HFFc6 (cell line): ENCODE data around the gene GRPEL1. TPM values are rescaled to one million over a fixed set of nuclear protein-coding genes. Genes with fewer than 3 reads are reported as not detected.
A peak's percentile ranks its signal among the peaks of the same experiment; 100 is the strongest.

ENCODE experiments used
- DNase-seq: peaks from one replicate; pipeline ENCODE4 v3.0.0-alpha.2; 2018
- H3K27ac Mint-ChIP-seq: 2 replicates; pipeline ENCODE4 v1.8.0; 2020; ENCODE audit warnings: mild to moderate bottlenecking, mixed read lengths
- H3K27me3 Mint-ChIP-seq: 2 replicates; pipeline ENCODE4 v1.8.0; 2021; ENCODE audit warnings: mild to moderate bottlenecking, moderate library complexity, mixed read lengths; ENCODE audit not compliant: insufficient read depth
- H3K36me3 Mint-ChIP-seq: 2 replicates; pipeline ENCODE4 v1.8.0; 2021; ENCODE audit warnings: low read depth, mixed read lengths
- H3K4me1 Mint-ChIP-seq: 2 replicates; pipeline ENCODE4 v1.8.0; 2020; ENCODE audit warnings: low read depth, mixed read lengths
- H3K4me3 Mint-ChIP-seq: 2 replicates; pipeline ENCODE4 v1.8.0; 2020; ENCODE audit warnings: mild to moderate bottlenecking, moderate library complexity, mixed read lengths
- H3K9me3 Mint-ChIP-seq: 2 replicates; pipeline ENCODE4 v1.8.0; 2020; ENCODE audit warnings: mild to moderate bottlenecking, mixed read lengths
- total RNA-seq, 6 experiments: library from RNA; stranded (reverse); fragmentation: NEBNext Ultra II Directional; extraction: Animal tissue kit (Norgen Biotek cat#: 25700); gene quantifications; 2 replicates in 1 of 6; 3 replicates in 5 of 6; pipeline ENCODE4 v1.2.3, GENCODE V29; 2021
- TF ChIP-seq, protein P1 (sequence below): fragments of 200-600 bp; sonication (generic); IDR thresholded peaks from 2 replicates; pipeline ENCODE4 v1.5.0; 2021; ENCODE audit warnings: antibody characterized with exemption, mild to moderate bottlenecking

The GRPEL1 gene
- total RNA-seq, 6 experiments from 2014 or later, result 43.1 to 62.1 (median 45.3) TPM

DNA sequence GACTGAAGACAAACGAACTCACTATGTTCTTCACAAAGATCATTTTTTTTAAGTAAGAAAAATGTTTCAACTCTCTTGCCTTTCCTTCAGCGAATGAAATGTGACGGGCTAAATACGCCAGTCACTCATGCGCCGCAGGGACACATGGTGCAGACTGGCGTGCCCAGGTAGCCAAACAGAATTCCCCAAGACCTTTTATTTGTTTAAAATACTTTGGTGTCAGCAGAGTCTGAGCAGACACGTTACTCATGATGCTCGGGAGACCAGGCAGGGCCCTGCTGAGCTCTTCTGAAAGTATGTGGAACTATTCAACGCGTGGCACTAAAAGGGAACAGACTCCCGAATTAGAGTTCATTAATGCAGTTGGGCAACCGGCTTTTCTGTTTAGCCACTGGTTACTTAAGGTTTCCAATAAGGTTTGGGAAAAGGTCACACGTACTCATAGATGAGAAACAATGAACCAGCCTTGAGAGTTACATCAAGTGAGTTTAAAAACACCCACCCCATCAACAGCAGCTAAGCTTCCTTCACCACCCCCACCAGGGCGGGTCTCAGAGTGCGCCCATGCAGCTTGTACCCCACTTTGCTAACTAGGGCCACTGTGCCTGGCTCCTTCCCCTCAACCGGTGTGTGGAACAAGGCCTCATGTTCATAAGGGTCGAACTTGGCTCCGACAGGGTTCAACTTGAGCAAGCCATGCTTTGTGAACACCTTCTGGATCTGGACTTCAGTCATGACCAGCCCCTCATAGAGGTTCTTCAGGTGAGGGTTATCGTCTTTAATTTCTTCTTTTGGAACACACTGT, 7.3 kb downstream of the GRPEL1 start:
- TF ChIP-seq, protein P1, sequence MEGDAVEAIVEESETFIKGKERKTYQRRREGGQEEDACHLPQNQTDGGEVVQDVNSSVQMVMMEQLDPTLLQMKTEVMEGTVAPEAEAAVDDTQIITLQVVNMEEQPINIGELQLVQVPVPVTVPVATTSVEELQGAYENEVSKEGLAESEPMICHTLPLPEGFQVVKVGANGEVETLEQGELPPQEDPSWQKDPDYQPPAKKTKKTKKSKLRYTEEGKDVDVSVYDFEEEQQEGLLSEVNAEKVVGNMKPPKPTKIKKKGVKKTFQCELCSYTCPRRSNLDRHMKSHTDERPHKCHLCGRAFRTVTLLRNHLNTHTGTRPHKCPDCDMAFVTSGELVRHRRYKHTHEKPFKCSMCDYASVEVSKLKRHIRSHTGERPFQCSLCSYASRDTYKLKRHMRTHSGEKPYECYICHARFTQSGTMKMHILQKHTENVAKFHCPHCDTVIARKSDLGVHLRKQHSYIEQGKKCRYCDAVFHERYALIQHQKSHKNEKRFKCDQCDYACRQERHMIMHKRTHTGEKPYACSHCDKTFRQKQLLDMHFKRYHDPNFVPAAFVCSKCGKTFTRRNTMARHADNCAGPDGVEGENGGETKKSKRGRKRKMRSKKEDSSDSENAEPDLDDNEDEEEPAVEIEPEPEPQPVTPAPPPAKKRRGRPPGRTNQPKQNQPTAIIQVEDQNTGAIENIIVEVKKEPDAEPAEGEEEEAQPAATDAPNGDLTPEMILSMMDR, result no peak
- Mint-ChIP-seq H3K27ac (no peak overlapping the region), H3K4me1 (peaks cover 3% of the 10 kb centered on the region), H3K36me3 (peaks cover 27% of the 10 kb centered on the region), H3K4me3 (no peak overlapping the region), H3K27me3 (no peaks in the 10 kb centered on the region; the same call in 1 of the 2 replicates), H3K9me3 (no peaks in the 10 kb centered on the region)
- DNase-seq, result no peak

DNA sequence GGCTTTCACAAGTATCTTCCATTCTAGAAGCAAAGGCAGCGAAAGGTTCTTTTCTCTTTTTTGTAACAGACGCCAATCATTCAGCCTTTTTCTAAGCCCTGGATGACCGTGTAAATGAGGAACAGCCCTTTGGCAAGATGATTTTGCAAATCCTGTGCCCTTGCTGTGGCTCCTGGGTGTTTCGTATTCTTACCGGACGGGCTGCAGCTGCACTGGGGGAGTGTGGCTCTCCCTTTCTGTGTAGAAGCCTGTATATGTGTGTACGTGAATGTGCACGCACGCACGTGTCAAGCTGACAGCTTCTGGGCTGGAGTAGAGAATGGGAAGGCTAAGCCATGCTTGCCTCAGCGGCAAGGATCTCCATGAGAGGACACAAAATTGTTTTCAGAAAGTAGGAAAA, 8.2 kb downstream of the GRPEL1 start:
- TF ChIP-seq, protein P1, result no peak
- H3K4me1 Mint-ChIP-seq, result peaks cover 8% of the 10 kb centered on the region
- no peaks in the 10 kb centered on the region for H3K9me3 Mint-ChIP-seq
- H3K27ac Mint-ChIP-seq, result no peak overlapping the region
- H3K36me3 Mint-ChIP-seq, result peaks cover 33% of the 10 kb centered on the region
- no peak for DNase-seq
- no peaks in the 10 kb centered on the region; the same call in 1 of the 2 replicates for H3K27me3 Mint-ChIP-seq
- no peak overlapping the region for H3K4me3 Mint-ChIP-seq

DNA sequence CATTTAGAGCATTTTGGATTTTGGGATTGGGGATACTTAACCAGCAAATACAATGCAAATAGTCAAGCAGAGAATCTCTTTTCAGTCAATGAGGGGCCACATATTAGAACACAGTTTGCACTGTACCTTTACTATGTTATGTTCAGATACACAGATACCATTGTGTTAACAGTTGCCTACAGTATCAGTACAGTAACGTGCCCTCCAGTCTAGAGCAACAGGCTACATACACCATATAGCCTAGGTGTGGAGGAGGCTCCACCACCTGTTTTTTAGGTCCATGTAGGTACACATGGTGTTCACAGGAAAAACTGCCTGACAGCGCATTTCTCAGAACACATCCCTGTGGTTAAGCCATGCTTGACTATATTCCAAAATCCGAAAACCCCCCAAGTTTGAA, 9.1 kb downstream of the GRPEL1 start:
- peaks cover 38% of the 10 kb centered on the region for H3K36me3 Mint-ChIP-seq
- H3K4me1 Mint-ChIP-seq, result peaks cover 17% of the 10 kb centered on the region
- H3K9me3 Mint-ChIP-seq, result no peaks in the 10 kb centered on the region
- H3K27ac Mint-ChIP-seq, result no peak overlapping the region
- H3K27me3 Mint-ChIP-seq, result no peaks in the 10 kb centered on the region
- DNase-seq, result no peak
- H3K4me3 Mint-ChIP-seq, result no peak overlapping the region
- TF ChIP-seq, protein P1, result no peak

DNA sequence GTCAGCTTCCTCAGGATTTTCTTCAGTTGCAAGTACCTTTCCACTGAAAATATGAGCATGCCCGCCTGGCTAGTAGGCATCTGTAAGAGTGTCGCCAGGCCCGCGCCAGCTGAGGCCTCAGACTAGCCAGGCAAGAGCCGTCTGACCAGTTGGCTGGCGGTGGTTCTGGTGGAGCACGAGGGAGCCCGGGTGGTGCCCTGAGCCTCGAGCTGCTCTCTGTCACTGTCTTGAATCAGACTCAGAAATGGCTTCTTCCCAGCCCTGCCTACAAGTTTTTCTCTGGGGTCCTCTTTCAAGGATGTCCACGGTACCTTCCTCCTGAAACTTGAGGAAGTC, 11.9 kb downstream of the GRPEL1 start:
- no peaks in the 10 kb centered on the region for H3K9me3 Mint-ChIP-seq
- peaks cover 18% of the 10 kb centered on the region for H3K4me1 Mint-ChIP-seq
- TF ChIP-seq, protein P1, result no peak
- H3K4me3 Mint-ChIP-seq, result no peak overlapping the region
- peaks cover 24% of the 10 kb centered on the region for H3K36me3 Mint-ChIP-seq
- H3K27ac Mint-ChIP-seq, result no peak overlapping the region
- no peaks in the 10 kb centered on the region for H3K27me3 Mint-ChIP-seq
- no peak for DNase-seq

DNA sequence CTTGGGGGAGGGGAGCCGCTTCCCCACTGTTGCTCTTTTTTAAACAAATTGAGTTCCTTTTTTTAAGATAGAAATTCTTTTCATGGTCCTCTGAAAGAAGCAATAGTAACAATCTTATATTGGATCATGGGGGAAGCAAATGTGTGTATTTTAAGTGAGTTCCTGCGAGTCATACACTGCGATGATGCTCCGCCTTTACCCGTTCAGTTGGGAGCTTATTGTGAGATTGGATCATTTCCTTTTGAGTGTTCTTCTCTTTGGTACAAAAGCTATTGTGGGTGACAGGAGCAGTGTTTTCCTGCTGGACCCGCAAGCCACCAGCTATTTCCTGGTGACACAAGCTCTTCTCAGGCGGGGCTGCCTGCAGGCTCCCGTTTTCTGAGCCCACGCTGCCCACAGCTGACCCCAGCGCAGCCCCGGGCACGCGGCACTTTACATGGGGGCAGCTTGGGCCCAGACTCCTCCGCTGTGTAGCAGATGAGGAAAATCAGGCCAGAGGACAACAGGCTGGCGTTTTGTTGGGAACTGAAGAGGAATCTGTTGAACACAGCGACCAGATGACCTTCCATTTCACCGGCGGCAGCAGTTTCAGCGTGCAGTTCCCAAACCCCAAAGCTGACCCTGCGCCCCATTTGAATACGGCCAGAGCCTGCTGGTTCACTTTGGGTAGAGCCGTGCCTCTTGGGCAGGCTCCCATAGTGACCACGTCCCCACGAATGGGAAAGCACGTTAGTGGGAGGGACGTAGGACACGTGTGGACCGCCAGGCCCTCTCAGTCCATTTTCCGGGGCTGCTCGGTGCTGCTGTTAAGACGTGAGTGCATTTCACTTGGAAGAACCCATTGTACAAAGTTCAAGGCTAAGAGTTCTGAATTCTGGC, 12.5 kb downstream of the GRPEL1 start:
- H3K4me3 Mint-ChIP-seq, result no peak overlapping the region
- peaks cover 22% of the 10 kb centered on the region for H3K36me3 Mint-ChIP-seq
- peak overlapping the region; percentile 57; the same call in 1 of the 2 replicates for H3K27ac Mint-ChIP-seq
- no peaks in the 10 kb centered on the region for H3K9me3 Mint-ChIP-seq
- peaks cover 18% of the 10 kb centered on the region for H3K4me1 Mint-ChIP-seq
- TF ChIP-seq, protein P1, result no peak
- DNase-seq, result no peak
- H3K27me3 Mint-ChIP-seq, result peaks cover 1% of the 10 kb centered on the region; the same call in 1 of the 2 replicates
